GM18511 (cell line): ENCODE results near the gene PPDPF.
"Not testable (repeated sequence)": the region's sequence is repeated elsewhere in the genome, so short reads cannot be mapped to it uniquely, and the experiment has no call there.

Source experiments
- ATAC-seq: cut with Tn5 transposase; IDR thresholded peaks from one replicate; pipeline ENCODE4 v1.9.1; 2021; ENCODE audit warnings: mild to moderate bottlenecking, moderate library complexity; ENCODE audit not compliant: unreplicated experiment

Gene PPDPF

GRCh38 chr20:63499338-63499969 is 21.1 kb upstream of the PPDPF start:
- no peak for ATAC-seq

GRCh38 chr20:63500151-63500901 is 20.2 kb upstream of the PPDPF start:
- no peak for ATAC-seq

DNA sequence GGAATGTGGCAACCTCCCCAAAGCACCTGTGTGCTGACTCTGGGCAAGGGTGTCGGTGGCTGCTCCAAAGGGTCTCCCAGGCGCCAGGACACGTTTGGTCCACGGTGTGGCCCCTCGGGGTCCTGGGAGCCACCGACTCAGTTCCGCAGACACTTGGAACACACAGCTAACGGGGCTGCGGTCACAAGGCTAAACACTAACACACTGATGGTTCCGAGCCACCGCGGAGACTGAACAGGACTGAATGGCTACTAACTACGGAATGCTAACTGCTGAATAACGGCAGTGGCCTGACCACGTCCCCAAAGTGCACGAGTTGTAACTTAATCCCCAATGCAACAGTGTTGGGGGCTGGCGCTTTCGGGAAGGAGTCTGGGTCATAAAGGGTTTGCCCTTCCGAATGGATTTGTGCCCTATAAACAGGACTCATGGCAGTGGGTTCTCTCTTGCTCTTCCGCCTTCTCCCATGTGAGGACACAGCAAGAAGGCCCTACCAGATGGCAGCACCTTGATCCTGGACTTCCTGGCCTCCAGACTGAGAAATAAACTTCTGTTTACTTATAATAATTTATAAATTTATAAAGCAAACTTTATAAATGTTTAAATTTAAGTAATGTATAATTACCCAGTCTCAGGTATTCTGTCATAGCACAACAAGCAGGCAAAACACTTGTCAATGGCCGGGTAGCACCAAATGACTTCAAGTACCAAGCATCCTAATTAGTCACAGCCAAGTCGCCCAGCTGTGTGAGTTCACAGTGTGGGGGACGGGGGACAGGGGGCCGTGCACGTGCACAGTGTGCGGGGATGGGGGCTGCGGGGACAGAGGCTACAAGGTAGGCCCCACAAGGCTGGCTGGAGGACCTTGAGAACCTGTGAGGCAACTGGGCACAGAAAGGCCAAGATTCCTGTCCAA is 19.4 kb upstream of the PPDPF start:
- no peak for ATAC-seq

GRCh38 chr20:63501818-63502670 is 18.5 kb upstream of the PPDPF start:
- ATAC-seq, result no peak

DNA sequence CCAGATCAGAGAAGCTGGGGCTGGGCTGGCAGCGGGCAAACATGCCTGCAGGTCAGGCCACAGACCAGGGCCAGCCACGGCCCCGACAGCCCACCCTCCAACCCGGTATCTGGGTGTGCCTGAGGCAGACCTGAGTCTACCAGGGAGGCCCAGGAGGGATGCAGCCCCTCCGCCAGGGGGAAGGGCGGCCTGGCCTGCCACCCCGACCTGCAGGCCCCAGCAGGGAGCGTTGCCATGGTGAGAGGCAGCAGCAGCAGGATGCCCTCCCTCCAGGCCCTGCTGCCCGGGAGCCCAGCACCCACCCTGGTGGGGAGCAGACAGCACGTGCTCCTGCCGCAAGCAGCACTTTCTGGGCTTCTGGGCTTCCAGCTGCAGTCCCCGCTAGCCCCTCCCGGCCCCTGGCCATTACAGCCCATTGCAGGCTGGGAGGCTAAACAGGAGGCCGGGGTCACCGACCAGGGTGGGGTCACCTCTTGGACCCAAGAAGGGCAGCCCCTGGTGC is 17.8 kb upstream of the PPDPF start:
- ATAC-seq, result no peak

DNA sequence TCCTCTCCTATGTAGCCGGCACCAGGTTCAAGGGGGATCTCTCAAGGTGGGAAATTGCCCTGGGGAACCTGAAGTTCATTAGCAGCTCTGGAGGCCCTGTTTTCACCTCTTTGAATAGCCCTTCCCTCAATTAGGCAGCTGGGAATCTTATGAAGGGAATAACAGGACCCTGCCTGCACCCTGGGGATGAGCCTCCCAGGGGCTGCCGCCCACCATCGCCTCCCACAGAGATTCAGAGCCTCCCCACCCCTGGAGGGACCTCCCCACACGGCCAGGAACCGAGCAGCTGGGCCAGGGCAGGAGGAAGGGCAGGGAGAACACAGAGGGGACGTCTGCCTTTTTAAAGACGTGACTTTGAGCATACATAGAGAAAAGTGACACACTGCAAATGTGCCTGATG is 17.0 kb upstream of the PPDPF start:
- ATAC-seq, result no peak

- ATAC-seq, result no peak
Observed at GRCh38 chr20:63504642-63505041, 15.9 kb upstream of the PPDPF start.

DNA sequence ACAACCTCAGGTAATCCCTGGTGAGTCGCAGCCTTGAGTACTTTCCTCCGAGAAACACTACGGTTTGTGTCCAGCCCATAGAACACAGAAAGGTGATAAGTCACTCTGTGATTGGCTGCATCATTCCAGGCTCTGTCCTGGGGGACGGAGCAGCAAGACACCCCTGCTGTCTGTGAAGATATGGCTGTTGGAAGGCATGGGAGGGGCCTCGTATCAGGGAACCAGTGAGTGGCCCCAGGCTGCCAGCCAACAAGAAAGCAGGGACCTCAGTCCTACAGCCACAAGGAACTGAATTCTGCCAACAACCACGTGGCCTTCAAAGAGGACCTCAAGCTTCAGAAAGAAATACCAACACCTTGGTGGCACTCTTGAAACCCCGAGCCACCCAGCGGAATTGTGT is 15.3 kb upstream of the PPDPF start:
- ATAC-seq, result no peak

- no peak for ATAC-seq
Observed at GRCh38 chr20:63505723-63506122, 14.8 kb upstream of the PPDPF start.

GRCh38 chr20:63507083-63507743 is 13.4 kb upstream of the PPDPF start:
- no peak for ATAC-seq

- no peak for ATAC-seq
Observed at GRCh38 chr20:63508072-63508768, 12.3 kb upstream of the PPDPF start.

GRCh38 chr20:63509088-63509564 is 11.4 kb upstream of the PPDPF start:
- no peak for ATAC-seq

GRCh38 chr20:63513207-63513606 is 7.4 kb upstream of the PPDPF start:
- ATAC-seq, result no peak

DNA sequence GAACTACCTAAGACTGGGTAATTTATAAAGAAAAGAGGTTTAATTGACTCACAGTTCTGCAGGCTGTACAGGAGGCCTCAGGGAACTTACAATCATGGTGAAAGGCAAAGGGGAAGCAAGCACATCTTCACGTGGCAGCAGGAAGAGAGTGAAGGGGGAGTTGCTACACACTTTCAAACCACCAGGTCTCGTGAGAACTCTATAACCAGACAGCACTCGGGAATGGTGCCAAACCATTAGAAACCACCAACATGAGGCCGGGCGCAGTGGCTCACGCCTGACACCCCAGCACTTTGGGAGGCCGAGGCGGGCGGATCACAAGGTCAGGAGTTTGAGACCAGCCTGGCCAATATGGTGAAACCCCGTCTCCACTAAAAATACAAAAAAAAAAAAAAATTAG is 6.0 kb upstream of the PPDPF start:
- not testable (repeated sequence) for ATAC-seq

GRCh38 chr20:63517376-63518309 is 2.9 kb upstream of the PPDPF start:
- ATAC-seq, result no peak

GRCh38 chr20:63518351-63518861 is 2.2 kb upstream of the PPDPF start:
- no peak for ATAC-seq

DNA sequence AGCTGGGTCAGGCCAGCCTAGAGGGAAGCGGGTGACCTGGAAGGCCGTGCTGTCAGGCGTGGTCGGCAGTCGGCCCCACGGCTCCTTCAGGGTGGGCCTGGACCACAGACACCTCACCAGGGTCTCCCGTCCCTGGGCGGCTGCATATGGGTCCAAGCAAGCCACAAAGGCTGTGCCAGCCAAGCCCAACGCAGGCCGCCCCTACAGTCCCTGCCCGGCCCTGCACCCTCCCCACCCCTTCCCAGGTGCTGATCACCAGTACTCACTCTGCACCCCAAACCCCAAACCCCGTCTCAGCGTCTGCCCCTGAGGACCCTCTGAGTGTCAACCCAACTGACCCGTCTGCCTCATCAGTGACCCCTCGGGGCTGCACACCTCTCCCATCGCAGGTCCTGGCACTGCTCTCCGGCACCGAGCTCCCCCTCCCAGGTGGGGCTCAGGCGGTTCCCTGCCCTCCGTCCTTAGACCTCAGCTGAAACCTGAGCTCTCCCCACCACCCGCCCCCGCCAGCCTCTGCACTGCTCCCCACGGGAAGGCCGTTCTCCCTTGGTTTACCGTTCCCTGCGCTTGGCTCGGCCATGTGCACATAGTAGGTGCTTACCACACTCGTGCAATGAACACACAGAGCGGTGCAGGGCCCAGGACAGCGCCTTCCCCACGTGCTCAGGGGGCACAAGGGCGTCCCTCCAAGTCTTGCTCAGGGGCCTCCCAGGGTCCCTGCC is 1.5 kb upstream of the PPDPF start:
- ATAC-seq, result no peak
